AG04449 (cell line): ENCODE measurements around the gene PRSS57.

Source experiments
- CTCF ChIA-PET: fragments of 350-600 bp; formaldehyde crosslinking; extraction: SDS; loops from one replicate; lab custom pipeline; 2021; ENCODE audit warnings: antibody characterized with exemption; lab: Yijun Ruan, JAX
- POLR2A ChIA-PET: fragments of 400-600, 350-600 bp; formaldehyde crosslinking; extraction: SDS; loops from one replicate; lab custom pipeline; 2020; ENCODE audit warnings: antibody characterized with exemption, inconsistent platforms; lab: Yijun Ruan, JAX
- DNase-seq: peaks from one replicate; pipeline ENCODE4 v3.0.0-alpha.2; 2010; ENCODE audit warnings: low read depth, low spot score
- H3K4me3 ChIP-seq: 2 replicates; pipeline ENCODE4 v1.5.1; 2011; ENCODE audit warnings: low read depth, mild to moderate bottlenecking, control low read depth, low read length
- TF ChIP-seq, protein P1 (sequence below): IDR thresholded peaks from one replicate; pipeline ENCODE4 v1.5.1; 2011; ENCODE audit warnings: mild to moderate bottlenecking, moderate library complexity, low read length, control low read depth, inconsistent platforms; ENCODE audit not compliant: insufficient read depth; ENCODE audit errors: missing control alignments

Gene PRSS57

DNA sequence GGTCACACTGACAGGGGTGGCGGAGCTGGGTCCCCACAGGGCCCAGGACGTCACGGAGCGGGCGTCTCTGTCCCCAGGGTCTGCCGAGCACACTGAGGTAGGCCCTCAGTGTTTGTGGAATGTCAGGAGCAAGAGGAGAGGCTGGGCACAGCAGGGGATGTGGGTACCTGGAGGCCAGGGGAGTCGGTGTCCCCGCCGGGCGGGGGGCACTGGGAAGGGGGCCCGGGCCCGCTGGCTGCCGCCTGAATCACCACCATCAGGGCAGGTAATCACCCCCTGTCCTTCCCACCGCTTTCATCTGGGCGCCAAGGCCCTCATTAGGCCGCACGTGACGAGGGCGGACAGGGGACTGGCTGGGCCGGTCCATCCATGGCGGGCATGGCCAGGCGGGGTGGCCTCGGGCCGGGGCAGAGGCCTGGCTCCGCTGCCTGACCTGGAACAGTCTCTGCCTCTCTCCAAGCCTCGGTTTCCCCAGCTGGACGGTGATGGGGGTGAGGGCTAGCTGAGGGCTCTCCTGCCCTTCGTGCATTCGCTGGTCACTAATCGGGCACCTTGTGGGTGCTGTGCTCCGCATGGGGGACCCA is 54.6 kb downstream of the PRSS57 start:
- DNase-seq, result no peak
- TF ChIP-seq, protein P1, sequence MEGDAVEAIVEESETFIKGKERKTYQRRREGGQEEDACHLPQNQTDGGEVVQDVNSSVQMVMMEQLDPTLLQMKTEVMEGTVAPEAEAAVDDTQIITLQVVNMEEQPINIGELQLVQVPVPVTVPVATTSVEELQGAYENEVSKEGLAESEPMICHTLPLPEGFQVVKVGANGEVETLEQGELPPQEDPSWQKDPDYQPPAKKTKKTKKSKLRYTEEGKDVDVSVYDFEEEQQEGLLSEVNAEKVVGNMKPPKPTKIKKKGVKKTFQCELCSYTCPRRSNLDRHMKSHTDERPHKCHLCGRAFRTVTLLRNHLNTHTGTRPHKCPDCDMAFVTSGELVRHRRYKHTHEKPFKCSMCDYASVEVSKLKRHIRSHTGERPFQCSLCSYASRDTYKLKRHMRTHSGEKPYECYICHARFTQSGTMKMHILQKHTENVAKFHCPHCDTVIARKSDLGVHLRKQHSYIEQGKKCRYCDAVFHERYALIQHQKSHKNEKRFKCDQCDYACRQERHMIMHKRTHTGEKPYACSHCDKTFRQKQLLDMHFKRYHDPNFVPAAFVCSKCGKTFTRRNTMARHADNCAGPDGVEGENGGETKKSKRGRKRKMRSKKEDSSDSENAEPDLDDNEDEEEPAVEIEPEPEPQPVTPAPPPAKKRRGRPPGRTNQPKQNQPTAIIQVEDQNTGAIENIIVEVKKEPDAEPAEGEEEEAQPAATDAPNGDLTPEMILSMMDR, result no peak
- ChIA-PET POLR2A (no interaction called here), CTCF (no interaction called here)
- no peak overlapping the region for H3K4me3 ChIP-seq

DNA sequence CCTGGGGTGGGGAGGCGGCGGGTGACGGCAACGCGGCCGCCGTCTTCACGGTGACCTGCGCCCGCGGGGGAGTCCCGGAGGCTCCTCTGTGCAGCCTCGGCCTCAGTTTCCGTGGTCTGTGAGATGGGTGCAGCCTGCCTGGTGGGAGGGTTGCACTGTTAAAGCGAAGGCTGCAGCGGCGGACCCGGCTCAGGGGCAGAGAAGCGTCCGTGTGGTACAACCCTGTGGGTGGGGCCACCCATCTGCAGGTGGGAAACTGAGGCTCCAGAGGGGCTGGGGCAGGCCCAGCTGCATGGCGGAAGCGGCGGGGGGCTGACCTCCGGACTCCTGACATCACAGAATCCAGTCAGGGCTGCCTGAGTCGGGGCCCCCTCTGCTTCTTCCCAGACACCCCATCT is 55.1 kb downstream of the PRSS57 start:
- CTCF ChIA-PET, result interaction anchor here (1.0 kb wide), 1 partner anchor 10 kb away, joined by 3 read pairs; no protein-coding TSS in a partner anchor
- H3K4me3 ChIP-seq, result peak overlapping the region; percentile 43; the same call in 1 of the 2 replicates

DNA sequence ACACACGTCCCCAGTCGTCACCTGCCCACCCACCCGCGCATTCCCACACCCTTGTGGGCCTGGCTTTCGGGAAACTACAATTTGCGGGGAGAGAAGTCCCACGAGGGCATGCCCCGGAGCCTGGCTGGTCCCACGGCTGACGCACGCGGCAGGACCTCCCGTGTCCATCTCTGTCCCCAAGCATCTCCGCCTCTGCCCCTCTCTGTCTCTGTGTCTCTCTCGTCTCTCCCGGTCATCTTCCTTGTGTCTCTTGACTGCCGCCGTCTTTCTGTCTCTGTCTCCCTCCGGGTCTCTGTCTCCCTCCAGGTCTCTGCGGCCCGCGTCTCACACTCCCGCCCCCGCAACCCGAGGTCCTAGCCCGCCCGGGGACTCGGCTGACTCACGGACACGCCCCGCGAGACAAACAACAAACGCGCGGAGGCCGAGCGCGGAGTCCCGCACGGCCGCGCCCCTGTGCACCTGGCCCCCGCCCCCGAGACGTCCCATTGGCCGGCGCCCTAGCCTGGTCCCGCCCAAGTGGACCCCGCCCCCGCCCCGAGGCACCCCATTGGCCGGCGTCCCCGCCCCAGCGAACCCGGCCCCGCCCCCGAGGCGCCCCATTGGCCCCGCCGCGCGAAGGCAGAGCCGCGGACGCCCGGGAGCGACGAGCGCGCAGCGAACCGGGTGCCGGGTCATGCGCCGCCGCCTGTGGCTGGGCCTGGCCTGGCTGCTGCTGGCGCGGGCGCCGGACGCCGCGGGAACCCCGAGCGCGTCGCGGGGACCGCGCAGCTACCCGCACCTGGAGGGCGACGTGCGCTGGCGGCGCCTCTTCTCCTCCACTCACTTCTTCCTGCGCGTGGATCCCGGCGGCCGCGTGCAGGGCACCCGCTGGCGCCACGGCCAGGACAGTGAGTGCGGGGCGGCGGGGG is 55.7 kb downstream of the PRSS57 start, which contains the start of gene FGF22:
TSS of gene FGF22 (plus strand) at position 627 of the 908 bp plus-strand sequence. CDS start at position 674, 47 bp downstream.
- no peak for DNase-seq
- peak within 1 kb of the TSS; percentile 57 for H3K4me3 ChIP-seq
- POLR2A ChIA-PET, result no interaction called here
- TF ChIP-seq, protein P1, result no peak
- CTCF ChIA-PET, result interaction anchor here (1.0 kb wide), 1 partner anchor 11 kb away, joined by 3 read pairs; no protein-coding TSS in a partner anchor

More for the DNA sequence above, 55.1 kb downstream of the PRSS57 start:
- DNase-seq, result no peak
- POLR2A ChIA-PET, result no interaction called here
- TF ChIP-seq, protein P1, result no peak

DNA sequence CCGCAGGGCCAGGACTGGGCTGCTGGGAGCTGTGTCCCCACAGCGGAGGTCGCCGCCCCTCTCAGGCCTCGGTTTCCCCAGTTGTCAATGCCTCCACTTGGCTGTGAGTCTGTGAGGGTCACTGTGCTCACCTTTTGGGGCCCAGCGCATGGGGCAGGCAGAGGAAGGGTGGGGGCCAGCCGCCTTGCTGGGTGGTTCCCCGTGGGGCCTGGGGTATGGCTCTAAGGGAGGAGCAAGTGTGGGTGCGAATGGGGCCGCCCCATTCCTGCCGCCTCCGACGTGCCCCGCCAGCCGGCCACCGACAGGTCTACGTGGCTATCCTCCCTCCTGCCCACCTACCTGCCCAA is 56.4 kb downstream of the PRSS57 start:
- TF ChIP-seq, protein P1, result no peak
- CTCF ChIA-PET, result no interaction called here
- H3K4me3 ChIP-seq, result peak overlapping the region; percentile 57
- DNase-seq, result no peak
- POLR2A ChIA-PET, result no interaction called here
